ENCODE data around the gene ARHGEF38.
"Not testable (repeated sequence)": the region's sequence is repeated elsewhere in the genome, so short reads cannot be mapped to it uniquely, and the experiment has no call there.

ARHGEF38 gene

GRCh38 chr4:105657117-105657765, 104.8 kb downstream of the ARHGEF38 start:
- no peak for DNase-seq

GRCh38 chr4:105659190-105659589, 106.8 kb downstream of the ARHGEF38 start:
- no peak for DNase-seq

- DNase-seq = no peak
Measured at GRCh38 chr4:105661028-105661427, 108.6 kb downstream of the ARHGEF38 start.

GRCh38 chr4:105662935-105663675, 110.7 kb downstream of the ARHGEF38 start:
- no peak for DNase-seq

GRCh38 chr4:105666693-105667092, 114.3 kb downstream of the ARHGEF38 start:
- no peak for DNase-seq

- no peak for DNase-seq
Measured at GRCh38 chr4:105670684-105671083, 118.3 kb downstream of the ARHGEF38 start.

DNA sequence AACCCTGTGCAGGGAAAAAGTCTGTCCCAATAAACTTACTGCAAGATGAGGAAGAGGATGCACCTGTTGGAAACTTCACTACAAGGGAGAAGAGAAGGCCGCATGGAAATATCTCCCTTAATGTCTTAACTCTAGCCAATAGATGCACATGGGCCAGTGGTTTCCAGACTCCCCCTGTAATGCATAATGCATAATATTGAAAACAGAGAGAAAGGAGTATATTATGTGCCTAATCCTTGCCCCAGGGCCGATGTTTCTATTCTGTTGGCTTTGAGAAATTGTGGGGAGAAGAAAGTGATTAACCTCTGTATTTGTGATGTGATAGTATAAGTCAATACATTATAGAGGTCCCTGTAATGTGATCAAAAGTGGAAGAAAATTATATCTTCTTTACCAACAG, 118.9 kb downstream of the ARHGEF38 start:
- no peak for DNase-seq

DNA sequence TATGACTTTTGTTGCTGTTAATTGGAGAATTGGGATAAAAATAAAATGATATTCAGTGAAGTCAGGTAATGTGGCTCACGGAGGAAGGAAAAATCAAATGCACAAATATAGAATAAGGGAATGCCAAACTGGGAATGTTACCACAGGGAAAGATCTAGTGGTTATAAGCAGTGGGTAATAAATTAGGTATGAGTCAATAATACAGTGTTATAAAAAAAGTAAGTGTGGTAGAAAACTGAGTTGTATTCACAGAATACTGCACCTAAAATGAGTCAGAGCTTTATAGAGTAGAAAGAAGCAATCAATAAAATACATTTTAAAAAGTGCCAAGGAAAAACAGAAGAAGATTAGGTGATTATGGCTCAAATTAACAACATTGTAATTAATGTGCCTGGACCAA, 121.6 kb downstream of the ARHGEF38 start:
- DNase-seq = no peak

GRCh38 chr4:105677709-105678108, 125.3 kb downstream of the ARHGEF38 start:
- DNase-seq = no peak

DNA sequence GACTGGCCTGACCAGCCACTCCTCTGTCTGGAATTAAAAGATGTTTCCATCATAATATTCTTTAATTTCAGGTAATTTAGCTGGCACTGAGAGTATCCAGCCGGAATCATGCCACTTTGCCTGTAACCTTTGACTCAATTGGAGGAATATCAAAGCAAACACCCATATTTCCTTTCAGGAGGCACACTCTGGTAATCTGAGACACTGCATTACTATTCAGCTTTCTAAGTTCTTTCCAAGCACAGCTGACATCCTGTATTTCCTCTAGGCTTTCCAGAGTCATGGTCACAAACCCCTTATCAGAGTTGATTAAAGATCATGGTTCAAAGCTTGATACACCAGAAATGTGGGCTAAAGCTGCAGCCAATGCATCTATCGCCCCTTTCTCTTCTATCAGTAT, 126.8 kb downstream of the ARHGEF38 start:
- no peak for DNase-seq

- DNase-seq = no peak
Measured at GRCh38 chr4:105683038-105683437, 130.6 kb downstream of the ARHGEF38 start.

- DNase-seq = no peak
Measured at GRCh38 chr4:105686571-105686970, 134.2 kb downstream of the ARHGEF38 start.

- DNase-seq = not testable (repeated sequence)
Measured at GRCh38 chr4:105694812-105695211, 142.4 kb downstream of the ARHGEF38 start.

DNA sequence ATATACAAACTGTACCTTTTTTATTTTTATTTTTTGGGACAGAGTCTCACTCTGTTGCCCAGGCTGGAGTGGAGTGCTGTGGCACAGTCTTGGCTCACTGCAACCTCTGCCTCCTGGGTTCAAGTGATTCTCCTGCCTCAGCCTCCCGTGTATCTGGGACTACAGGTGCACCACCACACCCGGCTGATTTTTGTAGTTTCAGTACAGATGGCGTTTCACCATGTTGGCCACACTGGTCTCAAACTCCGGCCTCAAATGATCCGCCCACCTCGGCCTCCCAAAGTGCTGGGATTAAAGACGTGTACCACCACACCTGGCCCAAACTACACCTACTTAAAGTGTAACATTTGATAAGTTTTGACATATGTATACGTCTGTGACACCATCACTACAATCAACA, 143.4 kb downstream of the ARHGEF38 start:
- DNase-seq = not testable (repeated sequence)

DNA sequence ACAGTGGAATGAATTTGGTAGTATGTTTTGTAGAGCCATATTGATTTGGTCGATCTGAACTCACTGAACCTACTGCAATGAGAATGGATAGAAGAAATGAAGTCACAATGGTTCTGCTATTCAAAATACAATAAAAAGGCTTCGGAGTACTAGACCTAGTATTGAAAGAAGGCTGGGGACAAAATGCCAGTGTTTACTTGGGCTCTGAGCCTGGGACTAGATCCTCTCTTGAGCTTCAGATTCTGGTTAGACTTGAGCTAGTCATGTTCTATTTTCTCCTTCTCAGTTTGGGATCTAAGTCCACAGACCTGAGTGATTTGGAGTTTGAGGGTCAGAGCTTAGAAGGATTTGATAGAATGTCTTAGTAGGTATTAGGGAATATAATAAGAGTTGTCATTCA, 146.2 kb downstream of the ARHGEF38 start:
- DNase-seq = no peak

DNA sequence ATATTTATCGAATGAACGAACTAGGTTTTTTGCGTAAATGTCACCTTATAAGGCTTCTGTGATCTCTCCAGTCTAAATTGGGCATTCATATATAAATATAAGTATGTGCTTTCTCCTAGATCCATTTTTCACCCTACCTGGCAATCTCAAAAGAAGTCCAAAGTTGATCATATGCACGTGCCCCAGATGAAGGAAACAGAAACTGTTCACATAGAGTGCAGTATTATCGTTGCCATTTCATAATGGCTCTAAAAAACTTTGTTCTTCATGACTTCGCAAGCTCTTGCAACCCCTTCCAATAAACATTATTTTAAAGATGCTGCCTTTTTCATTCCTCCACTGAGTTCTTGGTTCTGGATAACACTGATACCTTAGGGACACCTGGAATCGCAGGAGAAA, 155.4 kb downstream of the ARHGEF38 start:
- DNase-seq = no peak

- DNase-seq = peak; percentile 83
Measured at GRCh38 chr4:105708181-105709080, 156.0 kb downstream of the ARHGEF38 start, which contains the start of the genes GSTCD and INTS12. TSS of gene GSTCD (plus strand) at chr4:105708784. CDS start at chr4:105717614, 8,830 bp downstream. TSS of gene INTS12 (minus strand) at chr4:105708689. CDS start at chr4:105700005, 8,684 bp downstream.

GRCh38 chr4:105709081-105709450, 156.6 kb downstream of the ARHGEF38 start:
- no peak for DNase-seq

- DNase-seq = no peak
Measured at GRCh38 chr4:105710012-105710600, 157.7 kb downstream of the ARHGEF38 start.

DNA sequence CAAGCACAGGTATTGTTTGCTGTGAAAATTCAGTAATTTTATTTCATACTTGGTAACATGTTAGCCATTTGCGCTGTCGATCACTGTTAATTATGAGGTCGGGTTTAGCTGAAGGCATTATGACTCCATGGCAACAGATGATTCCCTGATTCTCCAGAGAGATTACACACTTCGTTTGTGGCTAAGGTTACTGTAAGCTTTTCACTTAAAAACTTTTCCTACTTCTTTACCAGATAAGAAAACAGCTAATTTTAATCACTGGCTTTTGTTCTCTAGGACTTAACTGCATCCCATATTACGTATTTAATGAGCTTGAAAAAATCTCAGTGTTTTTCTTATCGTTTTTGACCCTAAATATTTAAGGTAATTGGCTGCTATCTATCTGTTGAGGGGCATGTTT, 158.3 kb downstream of the ARHGEF38 start:
- DNase-seq = no peak

DNA sequence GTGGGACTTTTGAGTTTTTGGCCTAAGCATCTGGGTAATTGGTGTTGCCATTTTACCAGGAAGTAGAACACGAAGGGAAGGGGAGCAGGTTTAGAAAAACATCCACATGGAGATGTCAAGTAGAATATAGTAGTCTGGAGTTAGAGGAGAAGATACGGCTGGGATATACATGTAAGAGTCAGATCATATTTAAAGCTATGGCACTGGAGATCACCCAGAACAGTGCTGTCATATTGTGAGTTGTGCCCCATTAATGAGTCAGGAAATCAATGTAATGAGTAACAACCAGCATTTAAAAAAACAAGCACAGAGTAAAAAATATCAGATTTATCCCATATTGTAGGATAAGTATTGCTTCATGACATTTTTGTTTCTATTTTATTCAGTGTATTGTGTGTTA, 160.3 kb downstream of the ARHGEF38 start:
- DNase-seq = no peak

DNA sequence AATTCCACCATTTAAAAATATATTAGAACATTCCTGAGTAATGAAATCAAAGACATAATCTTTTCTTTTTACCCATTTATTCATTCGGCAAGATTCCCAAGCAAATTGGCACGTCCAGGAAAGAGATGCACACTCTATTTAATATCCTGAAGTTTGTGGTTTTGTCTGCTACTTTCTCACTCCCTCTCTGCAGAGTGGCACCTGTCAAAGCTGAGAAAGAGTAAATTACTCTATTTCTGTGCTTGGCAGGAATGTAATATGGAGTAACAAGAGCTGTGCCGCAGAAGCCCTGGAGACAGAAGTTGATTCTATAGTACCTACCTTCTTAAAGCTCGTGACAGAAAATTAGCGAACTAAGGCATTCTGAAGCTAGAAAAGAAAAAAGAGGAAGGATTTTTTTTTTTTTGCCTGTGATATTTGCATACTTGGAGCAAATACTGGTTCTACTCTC, 161.7 kb downstream of the ARHGEF38 start:
- DNase-seq = no peak

DNA sequence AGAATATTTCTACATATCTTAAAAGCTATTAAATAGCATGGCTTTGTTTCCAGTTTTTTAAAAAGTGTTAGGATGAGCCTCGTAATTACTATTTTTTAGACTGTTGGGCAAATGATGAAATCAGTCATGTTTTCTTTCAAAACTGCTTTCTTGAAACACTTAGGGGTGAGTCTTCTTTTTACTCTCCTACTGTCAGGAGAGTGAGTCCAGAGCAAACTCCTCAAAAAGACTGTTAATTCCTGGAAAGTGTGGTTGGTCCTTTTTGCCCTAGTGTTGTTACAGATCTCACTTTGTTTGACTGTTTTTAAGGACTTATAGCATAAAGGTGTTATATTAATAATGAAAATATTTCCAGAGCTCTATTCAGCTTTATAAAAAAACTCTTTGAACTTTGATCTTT, 162.5 kb downstream of the ARHGEF38 start:
- DNase-seq = no peak
